ENCODE data around the gene THAP7. TPM values are rescaled to one million over a fixed set of nuclear protein-coding genes. Genes with fewer than 3 reads are reported as not detected.

THAP7 gene
- total and polyA plus RNA-seq, 9 of the 15 experiments (the other 6 are each of a cell fraction or from before 2014, with no cell fraction given): 7.9 to 263 (median 84.1) TPM

- TF ChIP-seq, protein P1, sequence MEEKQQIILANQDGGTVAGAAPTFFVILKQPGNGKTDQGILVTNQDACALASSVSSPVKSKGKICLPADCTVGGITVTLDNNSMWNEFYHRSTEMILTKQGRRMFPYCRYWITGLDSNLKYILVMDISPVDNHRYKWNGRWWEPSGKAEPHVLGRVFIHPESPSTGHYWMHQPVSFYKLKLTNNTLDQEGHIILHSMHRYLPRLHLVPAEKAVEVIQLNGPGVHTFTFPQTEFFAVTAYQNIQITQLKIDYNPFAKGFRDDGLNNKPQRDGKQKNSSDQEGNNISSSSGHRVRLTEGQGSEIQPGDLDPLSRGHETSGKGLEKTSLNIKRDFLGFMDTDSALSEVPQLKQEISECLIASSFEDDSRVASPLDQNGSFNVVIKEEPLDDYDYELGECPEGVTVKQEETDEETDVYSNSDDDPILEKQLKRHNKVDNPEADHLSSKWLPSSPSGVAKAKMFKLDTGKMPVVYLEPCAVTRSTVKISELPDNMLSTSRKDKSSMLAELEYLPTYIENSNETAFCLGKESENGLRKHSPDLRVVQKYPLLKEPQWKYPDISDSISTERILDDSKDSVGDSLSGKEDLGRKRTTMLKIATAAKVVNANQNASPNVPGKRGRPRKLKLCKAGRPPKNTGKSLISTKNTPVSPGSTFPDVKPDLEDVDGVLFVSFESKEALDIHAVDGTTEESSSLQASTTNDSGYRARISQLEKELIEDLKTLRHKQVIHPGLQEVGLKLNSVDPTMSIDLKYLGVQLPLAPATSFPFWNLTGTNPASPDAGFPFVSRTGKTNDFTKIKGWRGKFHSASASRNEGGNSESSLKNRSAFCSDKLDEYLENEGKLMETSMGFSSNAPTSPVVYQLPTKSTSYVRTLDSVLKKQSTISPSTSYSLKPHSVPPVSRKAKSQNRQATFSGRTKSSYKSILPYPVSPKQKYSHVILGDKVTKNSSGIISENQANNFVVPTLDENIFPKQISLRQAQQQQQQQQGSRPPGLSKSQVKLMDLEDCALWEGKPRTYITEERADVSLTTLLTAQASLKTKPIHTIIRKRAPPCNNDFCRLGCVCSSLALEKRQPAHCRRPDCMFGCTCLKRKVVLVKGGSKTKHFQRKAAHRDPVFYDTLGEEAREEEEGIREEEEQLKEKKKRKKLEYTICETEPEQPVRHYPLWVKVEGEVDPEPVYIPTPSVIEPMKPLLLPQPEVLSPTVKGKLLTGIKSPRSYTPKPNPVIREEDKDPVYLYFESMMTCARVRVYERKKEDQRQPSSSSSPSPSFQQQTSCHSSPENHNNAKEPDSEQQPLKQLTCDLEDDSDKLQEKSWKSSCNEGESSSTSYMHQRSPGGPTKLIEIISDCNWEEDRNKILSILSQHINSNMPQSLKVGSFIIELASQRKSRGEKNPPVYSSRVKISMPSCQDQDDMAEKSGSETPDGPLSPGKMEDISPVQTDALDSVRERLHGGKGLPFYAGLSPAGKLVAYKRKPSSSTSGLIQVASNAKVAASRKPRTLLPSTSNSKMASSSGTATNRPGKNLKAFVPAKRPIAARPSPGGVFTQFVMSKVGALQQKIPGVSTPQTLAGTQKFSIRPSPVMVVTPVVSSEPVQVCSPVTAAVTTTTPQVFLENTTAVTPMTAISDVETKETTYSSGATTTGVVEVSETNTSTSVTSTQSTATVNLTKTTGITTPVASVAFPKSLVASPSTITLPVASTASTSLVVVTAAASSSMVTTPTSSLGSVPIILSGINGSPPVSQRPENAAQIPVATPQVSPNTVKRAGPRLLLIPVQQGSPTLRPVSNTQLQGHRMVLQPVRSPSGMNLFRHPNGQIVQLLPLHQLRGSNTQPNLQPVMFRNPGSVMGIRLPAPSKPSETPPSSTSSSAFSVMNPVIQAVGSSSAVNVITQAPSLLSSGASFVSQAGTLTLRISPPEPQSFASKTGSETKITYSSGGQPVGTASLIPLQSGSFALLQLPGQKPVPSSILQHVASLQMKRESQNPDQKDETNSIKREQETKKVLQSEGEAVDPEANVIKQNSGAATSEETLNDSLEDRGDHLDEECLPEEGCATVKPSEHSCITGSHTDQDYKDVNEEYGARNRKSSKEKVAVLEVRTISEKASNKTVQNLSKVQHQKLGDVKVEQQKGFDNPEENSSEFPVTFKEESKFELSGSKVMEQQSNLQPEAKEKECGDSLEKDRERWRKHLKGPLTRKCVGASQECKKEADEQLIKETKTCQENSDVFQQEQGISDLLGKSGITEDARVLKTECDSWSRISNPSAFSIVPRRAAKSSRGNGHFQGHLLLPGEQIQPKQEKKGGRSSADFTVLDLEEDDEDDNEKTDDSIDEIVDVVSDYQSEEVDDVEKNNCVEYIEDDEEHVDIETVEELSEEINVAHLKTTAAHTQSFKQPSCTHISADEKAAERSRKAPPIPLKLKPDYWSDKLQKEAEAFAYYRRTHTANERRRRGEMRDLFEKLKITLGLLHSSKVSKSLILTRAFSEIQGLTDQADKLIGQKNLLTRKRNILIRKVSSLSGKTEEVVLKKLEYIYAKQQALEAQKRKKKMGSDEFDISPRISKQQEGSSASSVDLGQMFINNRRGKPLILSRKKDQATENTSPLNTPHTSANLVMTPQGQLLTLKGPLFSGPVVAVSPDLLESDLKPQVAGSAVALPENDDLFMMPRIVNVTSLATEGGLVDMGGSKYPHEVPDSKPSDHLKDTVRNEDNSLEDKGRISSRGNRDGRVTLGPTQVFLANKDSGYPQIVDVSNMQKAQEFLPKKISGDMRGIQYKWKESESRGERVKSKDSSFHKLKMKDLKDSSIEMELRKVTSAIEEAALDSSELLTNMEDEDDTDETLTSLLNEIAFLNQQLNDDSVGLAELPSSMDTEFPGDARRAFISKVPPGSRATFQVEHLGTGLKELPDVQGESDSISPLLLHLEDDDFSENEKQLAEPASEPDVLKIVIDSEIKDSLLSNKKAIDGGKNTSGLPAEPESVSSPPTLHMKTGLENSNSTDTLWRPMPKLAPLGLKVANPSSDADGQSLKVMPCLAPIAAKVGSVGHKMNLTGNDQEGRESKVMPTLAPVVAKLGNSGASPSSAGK (IDR thresholded peaks at IDR 0.05): no peak
- TF ChIP-seq TRIM28 (IDR thresholded peaks at IDR 0.05) (no peak), ARID2 (IDR thresholded peaks at IDR 0.05) (no peak), ZFX (CRISPR knock-in tag; IDR thresholded peaks at IDR 0.05) (no peak), U2AF1 (optimal IDR thresholded peaks at IDR 0.05; ENCODE audit: low read depth, low read length) (no peak), CEBPB (tag; IDR thresholded peaks at IDR 0.05) (no peak), MEF2D (tag; conservative IDR thresholded peaks at IDR 0.05; ENCODE audit: low read depth) (no peak), PREB (CRISPR knock-in tag; IDR thresholded peaks at IDR 0.05) (no peak), ZKSCAN1 (IDR thresholded peaks at IDR 0.05; ENCODE audit: low read depth, low read length) (0 out of 2 replicates have a peak, but pooled peaks have one; percentile 23)
- TF ChIP-seq, protein P2, sequence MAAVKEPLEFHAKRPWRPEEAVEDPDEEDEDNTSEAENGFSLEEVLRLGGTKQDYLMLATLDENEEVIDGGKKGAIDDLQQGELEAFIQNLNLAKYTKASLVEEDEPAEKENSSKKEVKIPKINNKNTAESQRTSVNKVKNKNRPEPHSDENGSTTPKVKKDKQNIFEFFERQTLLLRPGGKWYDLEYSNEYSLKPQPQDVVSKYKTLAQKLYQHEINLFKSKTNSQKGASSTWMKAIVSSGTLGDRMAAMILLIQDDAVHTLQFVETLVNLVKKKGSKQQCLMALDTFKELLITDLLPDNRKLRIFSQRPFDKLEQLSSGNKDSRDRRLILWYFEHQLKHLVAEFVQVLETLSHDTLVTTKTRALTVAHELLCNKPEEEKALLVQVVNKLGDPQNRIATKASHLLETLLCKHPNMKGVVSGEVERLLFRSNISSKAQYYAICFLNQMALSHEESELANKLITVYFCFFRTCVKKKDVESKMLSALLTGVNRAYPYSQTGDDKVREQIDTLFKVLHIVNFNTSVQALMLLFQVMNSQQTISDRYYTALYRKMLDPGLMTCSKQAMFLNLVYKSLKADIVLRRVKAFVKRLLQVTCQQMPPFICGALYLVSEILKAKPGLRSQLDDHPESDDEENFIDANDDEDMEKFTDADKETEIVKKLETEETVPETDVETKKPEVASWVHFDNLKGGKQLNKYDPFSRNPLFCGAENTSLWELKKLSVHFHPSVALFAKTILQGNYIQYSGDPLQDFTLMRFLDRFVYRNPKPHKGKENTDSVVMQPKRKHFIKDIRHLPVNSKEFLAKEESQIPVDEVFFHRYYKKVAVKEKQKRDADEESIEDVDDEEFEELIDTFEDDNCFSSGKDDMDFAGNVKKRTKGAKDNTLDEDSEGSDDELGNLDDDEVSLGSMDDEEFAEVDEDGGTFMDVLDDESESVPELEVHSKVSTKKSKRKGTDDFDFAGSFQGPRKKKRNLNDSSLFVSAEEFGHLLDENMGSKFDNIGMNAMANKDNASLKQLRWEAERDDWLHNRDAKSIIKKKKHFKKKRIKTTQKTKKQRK (IDR thresholded peaks at IDR 0.05; ENCODE audit: borderline replicate concordance, low read depth, low read length): no peak
Observed at GRCh38 chr22:21012446-21013407, 10.8 kb upstream of the THAP7 start (continued).
